Uterus (tissue), 4 donors: Measurements from ENCODE around the gene IGFBP3. TPM values are rescaled to one million over a fixed set of nuclear protein-coding genes. Genes with fewer than 3 reads are reported as not detected.

Source experiments
- DNase-seq, 2 donors: peaks; one replicate each; pipeline ENCODE4 v3.0.0-alpha.2; 2019 to 2020
- H3K27ac ChIP-seq, 2 donors: fragments of 200-600 bp; sonication (generic); 1 replicate in 1 of 2; 2 replicates in 1 of 2; pipeline ENCODE4 v1.5.1; 2016 to 2018
- H3K27me3 ChIP-seq, 2 donors: fragments of 200-600 bp; sonication (generic); one replicate each; pipeline ENCODE4 v1.5.1; 2018 to 2019; ENCODE audit warnings: control low read depth in 1 of 2
- H3K36me3 ChIP-seq, 2 donors: fragments of 200-600 bp; sonication (generic); one replicate each; pipeline ENCODE4 v1.5.1; 2019; ENCODE audit warnings: control low read depth in 1 of 2
- H3K4me1 ChIP-seq, 2 donors: fragments of 200-600 bp; sonication (generic); one replicate each; pipeline ENCODE4 v1.5.1; 2018 to 2019; ENCODE audit warnings: control low read depth in 1 of 2
- H3K4me3 ChIP-seq, 2 donors: fragments of 200-600 bp; sonication (generic); 1 replicate in 1 of 2; 2 replicates in 1 of 2; pipeline ENCODE4 v1.5.1; 2018 to 2019; ENCODE audit warnings: mild to moderate bottlenecking in 1 of 2
- H3K9me3 ChIP-seq, 2 donors: fragments of 200-600 bp; sonication (generic); one replicate each; pipeline ENCODE4 v1.5.1; 2019; ENCODE audit warnings: control low read depth in 1 of 2
- POLR2A ChIP-seq, 2 donors: fragments of 450-650 bp; IDR thresholded peaks; one replicate each; pipeline ENCODE4 v1.6.1; 2016; ENCODE audit warnings: antibody characterized with exemption in 2 of 2, mild to moderate bottlenecking in 1 of 2, moderate library complexity in 1 of 2
- intact Hi-C: fragments of 100-400 bp; cut with DNase I; formaldehyde crosslinking; loops from one replicate; pipeline ENCODE4 v1.15.1; 2023; ENCODE audit warnings: low total_unique reads
- total RNA-seq, 4 donors: library from RNA; depleted of rRNA in 3 of 4; stranded (reverse); fragments of >200 nt in 3 of 4; gene quantifications; one replicate each; pipeline versions ENCODE4 v1.1.0 to v1.2.4, GENCODE V29; 2014 to 2023
- TF ChIP-seq, protein P1 (sequence below), 4 experiments: fragments of 200-600 bp in 2 of 4; fragments of 450-650 bp in 2 of 4; sonication (generic) in 2 of 4; IDR thresholded peaks; one replicate each; pipeline ENCODE4 v1.5.1; 2016 to 2019; ENCODE audit warnings: antibody characterized with exemption in 4 of 4, mild to moderate bottlenecking in 2 of 4, moderate library complexity in 1 of 4
- donor health status: DM: yes; HTN: yes; CAD: no.

Gene IGFBP3
- total RNA-seq, 4 donors from 2014 or later, result 202 to 345 (median 319) TPM

DNA sequence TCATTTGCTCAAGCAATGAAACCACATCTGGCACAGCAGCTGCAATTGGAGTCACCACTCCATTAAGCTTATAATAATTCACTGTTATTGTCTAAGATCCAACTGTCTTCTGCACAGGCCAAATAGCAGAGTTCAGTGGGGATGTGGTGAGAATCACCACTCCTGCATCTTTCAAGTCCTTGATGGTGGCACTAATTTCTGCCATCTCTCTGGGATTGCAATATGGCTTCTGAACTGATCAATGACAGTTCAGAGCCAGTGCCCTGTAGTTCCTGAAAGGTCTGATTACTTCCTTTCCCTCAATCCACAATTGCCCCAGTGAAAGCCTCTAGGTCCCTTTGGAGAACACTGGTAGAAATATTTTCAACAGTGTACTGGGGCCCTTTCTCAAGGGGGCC is 26.4 kb downstream of the IGFBP3 start:
- no peak for DNase-seq
- TF ChIP-seq POLR2A (IDR thresholded peaks at IDR 0.05), result no peak
- TF ChIP-seq, protein P1, sequence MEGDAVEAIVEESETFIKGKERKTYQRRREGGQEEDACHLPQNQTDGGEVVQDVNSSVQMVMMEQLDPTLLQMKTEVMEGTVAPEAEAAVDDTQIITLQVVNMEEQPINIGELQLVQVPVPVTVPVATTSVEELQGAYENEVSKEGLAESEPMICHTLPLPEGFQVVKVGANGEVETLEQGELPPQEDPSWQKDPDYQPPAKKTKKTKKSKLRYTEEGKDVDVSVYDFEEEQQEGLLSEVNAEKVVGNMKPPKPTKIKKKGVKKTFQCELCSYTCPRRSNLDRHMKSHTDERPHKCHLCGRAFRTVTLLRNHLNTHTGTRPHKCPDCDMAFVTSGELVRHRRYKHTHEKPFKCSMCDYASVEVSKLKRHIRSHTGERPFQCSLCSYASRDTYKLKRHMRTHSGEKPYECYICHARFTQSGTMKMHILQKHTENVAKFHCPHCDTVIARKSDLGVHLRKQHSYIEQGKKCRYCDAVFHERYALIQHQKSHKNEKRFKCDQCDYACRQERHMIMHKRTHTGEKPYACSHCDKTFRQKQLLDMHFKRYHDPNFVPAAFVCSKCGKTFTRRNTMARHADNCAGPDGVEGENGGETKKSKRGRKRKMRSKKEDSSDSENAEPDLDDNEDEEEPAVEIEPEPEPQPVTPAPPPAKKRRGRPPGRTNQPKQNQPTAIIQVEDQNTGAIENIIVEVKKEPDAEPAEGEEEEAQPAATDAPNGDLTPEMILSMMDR (IDR thresholded peaks at IDR 0.05), result no peak
- Histone ChIP-seq H3K4me3 (no peak overlapping the region), H3K36me3 (no peaks in the 10 kb centered on the region), H3K27me3 (no peaks in the 10 kb centered on the region), H3K4me1 (no peaks in the 10 kb centered on the region), H3K27ac (no peak overlapping the region), H3K9me3 (no peaks in the 10 kb centered on the region)
- intact Hi-C loops, result no loop called here

DNA sequence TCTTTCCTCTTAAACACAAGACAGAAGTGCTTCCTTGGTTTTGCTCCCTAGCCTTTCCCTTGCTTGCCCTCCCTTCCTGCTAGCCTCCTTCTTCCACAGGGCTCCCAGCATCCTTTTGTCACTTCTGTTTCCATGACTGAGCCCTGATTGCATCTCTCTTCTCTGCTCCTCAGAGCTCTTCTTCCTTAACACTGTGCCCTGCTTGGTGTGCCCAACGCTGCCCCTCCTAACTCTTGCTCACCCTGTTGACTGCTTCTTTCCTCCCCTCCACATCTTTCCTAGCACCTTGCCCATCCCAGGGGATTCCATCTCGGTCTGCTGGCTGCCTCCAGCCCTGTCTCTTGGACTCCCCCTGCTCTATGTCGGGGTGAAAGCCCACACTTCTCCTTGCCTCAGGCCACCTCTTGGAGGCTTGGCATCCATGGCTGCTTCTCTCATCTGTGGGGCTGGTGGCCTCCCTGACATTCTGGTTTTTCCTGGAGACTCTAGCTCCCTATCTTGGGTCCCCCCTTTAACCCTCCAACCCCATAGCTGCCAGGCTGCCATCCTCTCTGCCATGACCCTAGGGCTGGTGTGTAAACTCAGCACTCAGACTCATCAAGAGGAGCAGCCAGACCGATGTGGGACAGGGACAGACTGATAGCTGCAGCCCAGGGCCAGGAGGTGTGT is 26.9 kb downstream of the IGFBP3 start:
- H3K9me3 ChIP-seq, result no peaks in the 10 kb centered on the region
- TF ChIP-seq, protein P1 (IDR thresholded peaks at IDR 0.05), result no peak
- TF ChIP-seq POLR2A (IDR thresholded peaks at IDR 0.05), result no peak
- H3K36me3 ChIP-seq, result no peaks in the 10 kb centered on the region
- no peak overlapping the region for H3K27ac ChIP-seq
- no peak for DNase-seq
- intact Hi-C loops, result no loop called here
- H3K4me1 ChIP-seq, result no peaks in the 10 kb centered on the region
- H3K27me3 ChIP-seq, result no peaks in the 10 kb centered on the region
- no peak overlapping the region for H3K4me3 ChIP-seq

- TF ChIP-seq POLR2A (IDR thresholded peaks at IDR 0.05), result no peak
- TF ChIP-seq, protein P1 (IDR thresholded peaks at IDR 0.05), result no peak
- Histone ChIP-seq H3K9me3 (no peaks in the 10 kb centered on the region), H3K36me3 (no peaks in the 10 kb centered on the region), H3K4me3 (no peak overlapping the region), H3K27me3 (no peaks in the 10 kb centered on the region), H3K4me1 (peaks cover 0 to 5% of the 10 kb centered on the region in 2 donors), H3K27ac (no peak overlapping the region)
- no peak for DNase-seq
- intact Hi-C loops, result no loop called here
Observed at GRCh38 chr7:45893374-45893995, 27.6 kb downstream of the IGFBP3 start.

DNA sequence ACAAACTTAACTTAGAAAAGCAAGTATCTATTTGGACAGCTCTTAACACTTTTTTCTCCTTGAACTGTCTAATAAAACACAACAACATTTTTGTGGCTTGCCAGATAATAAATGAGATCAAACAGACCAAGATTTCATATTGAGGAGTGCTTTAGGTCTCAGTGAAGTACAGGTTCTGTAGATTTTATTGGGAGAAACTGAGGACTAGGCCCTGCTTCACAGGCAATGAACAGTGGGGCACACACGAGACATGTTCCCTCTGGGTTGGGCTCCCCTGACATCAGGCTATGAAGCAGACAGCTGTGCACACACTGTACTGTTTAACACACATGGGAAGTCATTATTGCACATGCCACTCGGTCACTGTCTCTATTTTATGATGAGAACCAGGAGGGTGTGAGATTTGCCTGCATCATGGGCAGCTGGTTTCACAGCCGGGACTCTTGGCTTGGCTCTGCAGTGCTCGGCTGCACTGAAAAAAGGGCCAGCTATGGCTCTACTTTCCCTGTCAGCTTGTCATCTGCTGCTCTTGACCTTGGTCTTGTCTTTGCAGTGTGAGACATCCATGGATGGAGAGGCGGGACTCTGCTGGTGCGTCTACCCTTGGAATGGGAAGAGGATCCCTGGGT is 28.6 kb downstream of the IGFBP3 start:
- no peak for DNase-seq
- Histone ChIP-seq H3K9me3 (no peaks in the 10 kb centered on the region), H3K27me3 (no peaks in the 10 kb centered on the region), H3K4me3 (no peak overlapping the region), H3K27ac (no peak overlapping the region), H3K4me1 (peaks cover 0 to 12% of the 10 kb centered on the region in 2 donors), H3K36me3 (no peaks in the 10 kb centered on the region)
- intact Hi-C loops, result no loop called here
- no peak for TF ChIP-seq POLR2A (IDR thresholded peaks at IDR 0.05)
- TF ChIP-seq, protein P1 (IDR thresholded peaks at IDR 0.05), result no peak
